Mammary epithelial cell (primary cell): ENCODE measurements around the gene DENND6B.

Experiments used
- CTCF ChIP-seq, 2 donors: IDR thresholded peaks in 1 of 2; conservative IDR thresholded peaks in 1 of 2; 2 replicates each; pipeline ENCODE4 v1.5.1; 2011 to 2012; ENCODE audit warnings: inconsistent platforms in 2 of 2, low read length in 2 of 2, mild to moderate bottlenecking in 2 of 2, control low read depth in 1 of 2, low read depth in 1 of 2; ENCODE audit not compliant: insufficient read depth in 1 of 2; ENCODE audit errors: extremely low read depth in 1 of 2
- EZH2 ChIP-seq: IDR thresholded peaks from 2 replicates; pipeline ENCODE4 v1.6.1; 2012; ENCODE audit warnings: low read length, inconsistent platforms, borderline replicate concordance

- TF ChIP-seq CTCF (conservative IDR thresholded peaks at IDR 0.05 in 1 of 2, IDR thresholded peaks at IDR 0.05 in 1 of 2; ENCODE audit: extremely low read depth in 1 of 2, insufficient read depth in 1 of 2, low read depth in 1 of 2, low read length in 2 of 2) (no peak), EZH2 (no peak)
Measured at GRCh38 chr22:50299785-50300619, 26.8 kb downstream of the DENND6B start.
